Neural progenitor cell (in vitro differentiated cells): ENCODE measurements around the gene TNFRSF21.

Experiments
- EZH2phosphoT487 ChIP-seq: fragments of 200-600 bp; sonication (generic); IDR thresholded peaks from 2 replicates; pipeline ENCODE4 v1.6.1; 2017; ENCODE audit warnings: antibody characterized with exemption
- TF ChIP-seq, protein P1 (sequence below): fragments of 200-600 bp; sonication (generic); IDR thresholded peaks from 2 replicates; pipeline ENCODE4 v1.5.1; 2017; ENCODE audit warnings: antibody characterized with exemption, mild to moderate bottlenecking

DNA sequence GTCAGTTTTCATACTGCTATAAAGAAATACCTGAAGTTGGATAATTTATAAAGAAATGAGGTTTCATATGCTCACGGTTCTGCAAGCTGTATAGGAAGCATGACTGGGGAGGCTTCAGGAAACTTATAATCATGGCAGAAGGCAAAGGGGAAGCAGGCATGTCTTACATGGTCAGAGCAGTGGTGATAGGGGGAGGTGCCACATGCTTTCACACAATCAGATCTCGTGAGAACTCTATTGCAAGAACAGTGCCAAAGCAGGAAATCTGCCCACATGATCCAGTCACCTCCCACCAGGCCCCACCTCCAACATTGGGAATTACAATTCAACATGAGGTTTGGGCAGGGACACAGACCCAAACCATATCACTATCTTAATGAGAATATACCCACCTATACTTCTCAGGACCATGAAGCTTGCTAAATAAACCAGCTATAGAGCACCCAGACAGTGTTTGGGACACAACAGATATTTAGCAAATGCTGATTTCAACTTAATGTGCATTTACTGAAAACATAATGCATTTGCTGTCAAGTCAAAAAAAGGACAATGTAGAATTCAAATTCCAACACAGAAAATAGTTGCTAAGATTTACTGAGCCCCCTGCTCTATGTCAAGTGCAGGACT, 63.8 kb downstream of the TNFRSF21 start:
- TF ChIP-seq, protein P1, sequence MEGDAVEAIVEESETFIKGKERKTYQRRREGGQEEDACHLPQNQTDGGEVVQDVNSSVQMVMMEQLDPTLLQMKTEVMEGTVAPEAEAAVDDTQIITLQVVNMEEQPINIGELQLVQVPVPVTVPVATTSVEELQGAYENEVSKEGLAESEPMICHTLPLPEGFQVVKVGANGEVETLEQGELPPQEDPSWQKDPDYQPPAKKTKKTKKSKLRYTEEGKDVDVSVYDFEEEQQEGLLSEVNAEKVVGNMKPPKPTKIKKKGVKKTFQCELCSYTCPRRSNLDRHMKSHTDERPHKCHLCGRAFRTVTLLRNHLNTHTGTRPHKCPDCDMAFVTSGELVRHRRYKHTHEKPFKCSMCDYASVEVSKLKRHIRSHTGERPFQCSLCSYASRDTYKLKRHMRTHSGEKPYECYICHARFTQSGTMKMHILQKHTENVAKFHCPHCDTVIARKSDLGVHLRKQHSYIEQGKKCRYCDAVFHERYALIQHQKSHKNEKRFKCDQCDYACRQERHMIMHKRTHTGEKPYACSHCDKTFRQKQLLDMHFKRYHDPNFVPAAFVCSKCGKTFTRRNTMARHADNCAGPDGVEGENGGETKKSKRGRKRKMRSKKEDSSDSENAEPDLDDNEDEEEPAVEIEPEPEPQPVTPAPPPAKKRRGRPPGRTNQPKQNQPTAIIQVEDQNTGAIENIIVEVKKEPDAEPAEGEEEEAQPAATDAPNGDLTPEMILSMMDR = no peak
- no peak for TF ChIP-seq EZH2phosphoT487
